ENCODE data around the gene GTF3C5. TPM values are rescaled to one million over a fixed set of nuclear protein-coding genes. Genes with fewer than 3 reads are reported as not detected.
"Not testable (repeated sequence)": the region's sequence is repeated elsewhere in the genome, so short reads cannot be mapped to it uniquely, and the experiment has no call there.

GTF3C5 gene
- total RNA-seq, 1 experiment from 2014 or later: 89.5 TPM

GRCh38 chr9:133061019-133061763 lies 30.4 kb downstream of the GTF3C5 start:
- not testable (repeated sequence) for H3K9me3 ChIP-seq (replicated peaks); H3K27ac ChIP-seq; H3K27me3 ChIP-seq; H3K4me3 ChIP-seq; DNase-seq
- peaks cover 25% of the 10 kb centered on the region for H3K36me3 ChIP-seq
- H3K4me1 ChIP-seq: peaks cover 10% of the 10 kb centered on the region

- H3K9me3 ChIP-seq (replicated peaks); H3K27ac ChIP-seq; H3K27me3 ChIP-seq; H3K4me3 ChIP-seq; DNase-seq: not testable (repeated sequence)
- peaks cover 19% of the 10 kb centered on the region for H3K36me3 ChIP-seq
- peaks cover 10% of the 10 kb centered on the region for H3K4me1 ChIP-seq
Measured at GRCh38 chr9:133061764-133062145, 31.0 kb downstream of the GTF3C5 start, which contains the start of gene CEL. TSS of gene CEL (plus strand) at chr9:133061981. CDS start at chr9:133062003, 22 bp downstream.

GRCh38 chr9:133062569-133062968 lies 31.8 kb downstream of the GTF3C5 start:
- not testable (repeated sequence) for DNase-seq; H3K4me3 ChIP-seq; H3K9me3 ChIP-seq (replicated peaks); H3K27me3 ChIP-seq; H3K27ac ChIP-seq
- Histone ChIP-seq H3K36me3 (peaks cover 11% of the 10 kb centered on the region), H3K4me1 (peaks cover 10% of the 10 kb centered on the region)

- Histone ChIP-seq H3K27me3 (no peaks in the 10 kb centered on the region), H3K27ac (no peak overlapping the region), H3K4me1 (peaks cover 10% of the 10 kb centered on the region), H3K36me3 (peaks cover 7% of the 10 kb centered on the region; the same call in 1 of the 2 replicates), H3K4me3 (no peak overlapping the region), H3K9me3 (replicated peaks) (no peaks in the 10 kb centered on the region)
- no peak for DNase-seq
Measured at GRCh38 chr9:133063159-133063499, 32.3 kb downstream of the GTF3C5 start.

- Histone ChIP-seq H3K9me3 (replicated peaks) (no peaks in the 10 kb centered on the region), H3K36me3 (peaks cover 4% of the 10 kb centered on the region; the same call in 1 of the 2 replicates), H3K27me3 (no peaks in the 10 kb centered on the region), H3K4me1 (peaks cover 10% of the 10 kb centered on the region), H3K27ac (no peak overlapping the region), H3K4me3 (no peak overlapping the region)
- DNase-seq: no peak
Measured at GRCh38 chr9:133063500-133064231, 32.9 kb downstream of the GTF3C5 start.

GRCh38 chr9:133064241-133065069 lies 33.7 kb downstream of the GTF3C5 start:
- no peak for DNase-seq
- H3K27me3 ChIP-seq: no peaks in the 10 kb centered on the region
- H3K27ac ChIP-seq: no peak overlapping the region
- peaks cover under 1% of the 10 kb centered on the region; the same call in 1 of the 2 replicates for H3K36me3 ChIP-seq
- H3K4me3 ChIP-seq: no peak overlapping the region
- no peaks in the 10 kb centered on the region for H3K9me3 ChIP-seq (replicated peaks)
- peaks cover 7% of the 10 kb centered on the region for H3K4me1 ChIP-seq

GRCh38 chr9:133065070-133065388 lies 34.2 kb downstream of the GTF3C5 start:
- Histone ChIP-seq H3K27me3 (no peaks in the 10 kb centered on the region), H3K36me3 (no peaks in the 10 kb centered on the region), H3K4me1 (peaks cover 4% of the 10 kb centered on the region), H3K9me3 (replicated peaks) (no peaks in the 10 kb centered on the region), H3K27ac (no peak overlapping the region), H3K4me3 (no peak overlapping the region)
- DNase-seq: no peak

GRCh38 chr9:133066181-133066983 lies 35.6 kb downstream of the GTF3C5 start:
- H3K27ac ChIP-seq: no peak overlapping the region
- H3K4me1 ChIP-seq: no peaks in the 10 kb centered on the region
- no peaks in the 10 kb centered on the region for H3K36me3 ChIP-seq
- no peaks in the 10 kb centered on the region for H3K27me3 ChIP-seq
- no peaks in the 10 kb centered on the region for H3K9me3 ChIP-seq (replicated peaks)
- no peak overlapping the region for H3K4me3 ChIP-seq
- no peak for DNase-seq

GRCh38 chr9:133067006-133067405 lies 36.2 kb downstream of the GTF3C5 start:
- DNase-seq: no peak
- no peaks in the 10 kb centered on the region for H3K27me3 ChIP-seq

GRCh38 chr9:133067813-133068212 lies 37.0 kb downstream of the GTF3C5 start:
- Histone ChIP-seq H3K4me1 (no peaks in the 10 kb centered on the region), H3K27me3 (no peaks in the 10 kb centered on the region), H3K4me3 (no peak overlapping the region), H3K9me3 (replicated peaks) (no peaks in the 10 kb centered on the region), H3K36me3 (no peaks in the 10 kb centered on the region), H3K27ac (no peak overlapping the region)
- no peak for DNase-seq

More at GRCh38 chr9:133067006-133067405, 36.2 kb downstream of the GTF3C5 start:
- no peak overlapping the region for H3K27ac ChIP-seq
- no peaks in the 10 kb centered on the region for H3K9me3 ChIP-seq (replicated peaks)
- no peaks in the 10 kb centered on the region for H3K4me1 ChIP-seq
- H3K4me3 ChIP-seq: no peak overlapping the region
- no peaks in the 10 kb centered on the region for H3K36me3 ChIP-seq

- H3K27ac ChIP-seq; H3K27me3 ChIP-seq; H3K4me1 ChIP-seq; DNase-seq; H3K4me3 ChIP-seq; H3K9me3 ChIP-seq (replicated peaks); H3K36me3 ChIP-seq: not testable (repeated sequence)
Measured at GRCh38 chr9:133068431-133068830, 37.6 kb downstream of the GTF3C5 start.

GRCh38 chr9:133070500-133070961 lies 39.7 kb downstream of the GTF3C5 start:
- H3K27ac ChIP-seq; H3K4me3 ChIP-seq; H3K27me3 ChIP-seq; H3K36me3 ChIP-seq; H3K4me1 ChIP-seq; H3K9me3 ChIP-seq (replicated peaks); DNase-seq: not testable (repeated sequence)

GRCh38 chr9:133070985-133071384 lies 40.2 kb downstream of the GTF3C5 start:
- not testable (repeated sequence) for H3K4me3 ChIP-seq; H3K27ac ChIP-seq; H3K27me3 ChIP-seq; H3K36me3 ChIP-seq; H3K4me1 ChIP-seq; DNase-seq; H3K9me3 ChIP-seq (replicated peaks)

GRCh38 chr9:133071484-133072150 lies 40.8 kb downstream of the GTF3C5 start:
- H3K9me3 ChIP-seq (replicated peaks): no peaks in the 10 kb centered on the region
- no peaks in the 10 kb centered on the region for H3K27me3 ChIP-seq
- no peak for DNase-seq
- H3K27ac ChIP-seq: no peak overlapping the region
- H3K36me3 ChIP-seq: no peaks in the 10 kb centered on the region
- H3K4me1 ChIP-seq: peaks cover 6% of the 10 kb centered on the region; the same call in 1 of the 2 replicates
- H3K4me3 ChIP-seq: no peak overlapping the region
